Stimulated activated CD8-positive, alpha-beta memory T cell treated with anti-CD3 and anti-CD28 coated beads, Interleukin-4, amount 100 ng/mL, for 48 hours (primary cell): ENCODE results near the gene APC2.

Experiments
- DNase-seq: peaks from one replicate; pipeline ENCODE4 v3.0.0-alpha.2; 2020

APC2 gene

DNA sequence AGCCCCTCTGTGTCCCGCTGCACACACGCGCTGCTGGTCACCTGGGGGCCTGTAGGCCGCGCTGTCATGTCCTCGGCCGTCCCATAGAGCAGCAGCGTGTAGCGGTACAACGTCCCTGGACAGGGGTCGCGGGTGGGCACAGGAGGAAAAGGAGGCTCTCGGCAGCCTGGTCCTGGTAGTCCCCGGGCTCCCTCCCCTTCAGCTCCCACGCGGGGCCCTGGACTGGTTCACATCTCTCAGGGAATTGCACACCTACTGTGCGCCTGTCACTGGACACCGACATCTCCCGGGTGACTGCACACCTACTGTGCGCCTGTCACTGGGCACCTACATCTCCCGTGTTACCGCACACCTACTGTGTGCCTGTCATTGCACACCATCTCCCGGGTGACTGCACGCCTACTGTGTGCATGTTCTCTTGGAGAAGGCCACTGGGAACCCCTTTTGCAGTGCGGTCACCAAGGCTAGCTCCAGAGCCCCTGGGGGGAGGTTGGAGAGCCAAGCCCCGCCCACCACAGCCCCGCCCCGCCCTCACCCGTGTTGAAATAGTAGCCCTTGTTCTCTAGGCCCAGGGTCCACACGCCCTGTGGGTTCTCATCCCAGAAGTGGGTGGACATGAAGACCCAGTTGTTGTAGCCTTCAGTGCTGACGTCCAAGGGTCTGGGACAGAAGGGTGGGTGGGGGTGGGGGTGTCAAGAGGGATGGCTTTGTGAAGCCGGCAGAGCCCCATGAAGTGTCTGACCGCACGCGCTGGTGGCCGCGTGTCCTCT is 32.6 kb downstream of the APC2 start:
- DNase-seq: no peak

DNA sequence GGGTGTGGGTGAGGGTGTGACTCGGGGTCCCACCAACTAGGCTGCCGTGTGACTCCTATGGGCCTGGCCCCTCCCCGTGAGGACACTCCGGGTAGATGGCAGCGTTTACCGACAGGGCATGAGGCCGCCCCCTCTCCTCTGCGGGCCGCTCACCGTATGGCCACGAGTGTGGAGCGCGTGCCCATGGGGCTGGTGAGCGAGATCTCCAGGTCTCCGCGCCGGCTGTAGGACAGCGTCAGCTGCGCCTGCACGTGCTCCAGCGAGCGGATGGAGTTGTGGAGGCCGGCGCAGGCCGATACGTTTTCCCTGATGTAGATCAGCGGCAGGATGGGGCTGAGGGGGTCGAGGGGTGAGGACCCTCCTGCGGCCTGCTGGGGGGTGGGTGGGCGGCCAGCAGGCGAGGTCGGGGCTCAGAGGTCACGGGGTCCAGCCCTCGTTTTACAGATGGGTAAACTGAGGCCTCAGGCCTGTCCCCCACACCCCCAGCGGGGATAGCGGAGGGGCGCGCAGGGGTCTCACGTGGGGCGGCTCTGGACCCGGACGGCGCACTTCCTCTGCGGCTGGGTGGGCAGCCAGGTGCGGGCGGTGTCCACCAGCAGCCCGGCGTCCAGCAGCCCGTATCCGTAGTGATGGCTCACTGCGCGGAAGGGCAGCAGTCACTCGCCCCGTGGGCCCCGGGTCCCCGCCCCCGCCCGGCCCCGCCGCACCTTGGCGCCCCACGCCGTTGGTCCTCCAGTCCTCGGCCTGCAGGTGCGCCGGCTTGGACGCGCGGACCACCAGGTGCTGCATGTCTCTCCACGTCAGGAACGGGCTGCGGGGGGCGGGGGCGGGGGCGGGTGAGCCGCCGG is 33.4 kb downstream of the APC2 start:
- DNase-seq: no peak

DNA sequence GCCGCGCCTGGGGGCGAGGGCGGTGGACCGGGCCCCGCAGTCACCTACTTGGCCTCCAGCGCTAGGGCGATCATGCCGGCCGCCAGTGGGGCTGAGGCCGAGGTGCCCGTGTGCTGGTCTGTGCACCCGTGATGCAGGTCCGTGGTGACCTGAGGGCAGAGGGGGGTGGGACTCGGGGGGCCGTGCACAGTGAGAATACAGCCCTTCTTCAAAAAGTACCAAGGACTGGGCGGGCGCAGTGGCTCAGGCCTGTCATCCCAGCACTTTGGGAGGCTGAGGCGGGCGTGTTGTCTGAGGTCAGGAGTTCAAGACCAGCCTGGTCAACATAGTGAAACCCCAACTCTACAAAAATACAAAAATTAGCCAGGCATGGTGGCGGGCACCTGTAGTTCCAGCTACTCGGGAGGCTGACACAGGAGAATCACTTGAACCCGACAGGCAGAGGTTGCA is 34.1 kb downstream of the APC2 start:
- no peak for DNase-seq

DNA sequence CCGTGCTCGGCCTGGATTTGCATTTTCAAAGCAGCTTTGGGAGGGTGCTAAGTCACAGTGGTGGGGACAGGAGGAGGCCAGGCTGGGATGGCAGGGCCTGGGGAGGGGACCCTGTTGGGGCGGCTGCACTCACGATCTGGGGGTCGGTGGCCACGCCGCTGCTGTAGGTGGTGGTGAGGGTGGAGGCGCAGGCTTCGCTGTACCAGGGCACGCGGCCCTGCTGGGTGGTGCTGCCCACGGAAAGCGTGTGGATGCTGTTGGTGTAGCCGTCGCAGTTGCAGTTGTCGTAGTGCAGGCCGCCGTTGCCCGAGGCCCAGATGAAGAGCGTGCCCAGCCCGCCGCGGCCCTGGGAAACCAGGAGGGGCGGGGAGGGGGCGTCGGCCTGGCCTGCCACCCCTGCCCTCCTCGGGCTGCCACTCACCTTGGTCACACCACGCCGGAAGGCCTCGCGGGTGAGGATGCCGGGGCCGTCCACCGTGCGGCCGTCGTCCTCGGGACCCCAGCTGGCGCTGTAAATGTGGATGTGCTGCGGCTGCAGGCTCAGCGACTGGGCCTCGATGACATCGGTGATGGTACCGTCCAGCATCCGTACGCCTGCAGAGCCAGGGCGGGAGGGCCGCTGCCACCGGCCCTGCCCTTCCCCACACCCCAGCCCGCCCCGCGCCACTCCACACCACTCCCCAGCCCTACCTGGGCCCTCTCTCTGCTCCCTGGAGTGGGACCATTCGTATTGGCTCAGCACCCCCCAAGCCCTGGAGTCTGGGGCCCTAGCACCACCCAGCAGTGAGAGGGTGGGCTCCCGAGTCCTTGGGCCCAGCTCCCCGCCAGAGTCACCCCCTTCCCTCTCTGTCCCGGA is 37.0 kb downstream of the APC2 start:
- DNase-seq: no peak

DNA sequence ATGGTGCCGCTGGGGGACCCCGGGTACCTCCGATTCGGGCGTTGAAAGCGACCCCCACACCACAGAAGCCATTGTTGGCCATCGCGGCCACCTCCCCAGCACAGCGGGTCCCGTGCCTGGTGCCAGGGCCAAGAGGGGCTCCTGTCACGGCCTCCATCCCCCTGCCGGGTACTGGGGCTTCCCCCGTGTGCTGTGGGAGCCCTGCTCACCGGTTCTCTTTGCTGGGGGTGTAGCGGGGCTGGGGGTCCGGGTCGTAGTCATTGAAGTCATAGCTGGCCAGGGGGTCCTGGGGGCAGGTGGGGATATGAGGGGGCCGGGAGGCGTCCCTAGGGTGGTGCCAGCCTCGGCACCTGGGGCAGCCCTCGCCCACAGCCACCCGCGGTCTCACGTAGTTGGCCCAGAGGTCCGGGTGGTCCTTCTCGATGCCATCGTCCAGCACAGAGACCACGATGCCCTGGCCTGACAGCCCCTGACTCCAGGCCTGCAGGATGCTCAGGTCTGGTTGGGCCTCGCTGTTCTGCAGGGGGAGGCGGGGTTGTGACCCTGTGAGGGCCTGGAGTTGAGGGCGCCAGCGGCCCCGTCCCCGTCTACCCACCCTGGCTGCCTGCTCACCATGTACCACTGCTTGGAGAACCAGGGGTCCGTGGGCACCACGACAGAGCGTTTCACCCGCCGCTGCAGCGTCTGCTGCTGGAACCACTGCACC is 37.8 kb downstream of the APC2 start:
- DNase-seq: no peak

DNA sequence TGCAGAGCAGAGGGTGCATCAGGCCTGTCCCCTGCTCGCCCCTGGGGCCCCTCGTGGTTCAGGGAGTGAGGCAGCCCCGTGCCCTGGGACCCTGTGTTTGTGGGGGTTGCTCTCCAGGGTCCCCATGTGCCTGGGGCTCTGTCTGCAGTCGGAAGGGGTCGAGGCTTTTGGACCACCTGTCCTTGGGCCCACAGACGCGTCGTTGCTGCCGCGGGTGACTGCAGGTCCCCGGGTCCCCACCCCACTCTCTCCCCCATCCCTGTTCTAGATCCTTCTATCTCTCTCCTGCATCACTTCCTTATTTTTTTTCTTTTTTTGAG is 38.3 kb downstream of the APC2 start:
- DNase-seq: no peak

DNA sequence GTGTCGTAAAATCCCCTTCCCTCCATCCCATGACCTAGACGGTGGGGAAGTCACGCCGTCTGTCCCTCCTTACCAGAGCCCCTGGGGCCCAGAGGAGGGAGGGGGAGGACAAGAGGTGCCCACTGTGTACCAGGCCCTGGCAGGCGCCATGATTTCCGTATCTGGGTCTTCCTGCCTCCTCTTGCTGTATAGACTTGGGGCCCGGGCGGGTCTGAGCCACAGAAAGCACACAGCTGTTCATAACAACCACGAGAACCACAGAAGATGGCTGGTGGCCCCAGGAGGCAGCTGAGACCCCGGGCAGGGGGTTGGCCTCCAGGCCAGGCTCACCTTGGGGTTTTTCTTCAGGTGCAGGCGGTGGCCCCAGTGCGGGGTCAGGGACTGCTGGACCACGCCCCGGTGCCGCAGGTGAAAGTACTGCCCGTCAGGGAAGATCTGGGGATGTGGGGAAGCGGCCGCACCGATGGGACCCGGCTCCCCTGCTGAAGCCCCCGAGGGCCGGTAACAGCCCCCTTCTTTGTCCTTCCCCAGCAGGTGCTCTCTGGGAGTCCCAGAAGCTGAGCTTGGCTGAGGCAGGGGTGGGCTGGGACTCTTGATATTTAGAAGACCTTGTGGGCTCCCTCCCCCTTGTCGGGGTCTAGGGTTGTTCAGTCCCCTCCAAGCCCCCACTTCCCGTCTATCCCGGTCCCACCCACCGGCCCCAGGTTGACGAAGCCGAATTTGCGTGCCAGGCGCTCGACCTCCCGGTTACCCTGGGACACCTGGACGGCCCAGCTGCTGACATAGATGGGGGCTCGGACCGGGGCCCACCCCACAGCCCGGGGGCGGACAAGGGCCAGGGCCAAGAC is 39.8 kb downstream of the APC2 start:
- DNase-seq: no peak

DNA sequence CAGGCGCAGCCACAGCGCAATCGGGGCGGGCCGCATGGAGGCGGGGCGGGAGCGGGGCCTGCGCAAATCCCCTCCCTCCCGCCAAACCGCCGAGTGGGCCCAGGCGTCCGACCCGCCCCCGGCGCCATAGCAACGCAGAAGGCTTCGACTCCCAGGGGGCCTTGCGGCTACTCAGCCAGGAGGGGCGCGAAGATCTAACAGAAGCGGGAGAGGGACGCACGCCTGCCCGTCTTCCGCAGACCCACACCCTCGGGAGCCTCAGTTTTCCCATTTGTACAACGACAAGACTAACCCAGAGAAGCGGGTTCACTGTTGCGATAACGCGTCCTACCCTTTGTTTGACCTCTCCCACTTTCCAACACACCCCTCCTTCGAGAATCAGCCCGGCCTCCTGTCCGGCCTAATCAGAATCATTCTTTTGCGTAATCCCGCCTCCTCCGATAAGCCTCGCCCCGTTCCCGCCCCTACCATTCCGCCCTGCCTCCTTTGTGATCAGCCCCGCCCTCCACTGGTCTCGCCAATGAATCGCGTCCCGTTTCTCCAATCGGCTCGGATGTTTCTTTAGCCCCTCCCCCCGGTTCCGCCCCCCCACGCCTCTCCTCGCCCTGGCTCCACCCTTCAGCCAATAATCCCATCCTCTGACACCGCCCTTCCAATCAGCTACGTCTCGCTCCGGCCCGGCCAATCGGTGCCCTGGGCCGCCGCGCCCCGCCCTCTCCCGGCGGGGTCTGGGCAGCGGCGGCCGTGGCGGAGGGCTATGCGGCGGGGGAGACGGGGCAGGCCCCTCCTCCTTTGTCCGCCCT is 40.6 kb downstream of the APC2 start, which contains the start of gene PCSK4:
Gene PCSK4 (minus strand): TSS at position 40 of the 803 bp plus-strand sequence. CDS start 4 bp downstream, at position 36.
- peak; percentile 99 for DNase-seq

DNA sequence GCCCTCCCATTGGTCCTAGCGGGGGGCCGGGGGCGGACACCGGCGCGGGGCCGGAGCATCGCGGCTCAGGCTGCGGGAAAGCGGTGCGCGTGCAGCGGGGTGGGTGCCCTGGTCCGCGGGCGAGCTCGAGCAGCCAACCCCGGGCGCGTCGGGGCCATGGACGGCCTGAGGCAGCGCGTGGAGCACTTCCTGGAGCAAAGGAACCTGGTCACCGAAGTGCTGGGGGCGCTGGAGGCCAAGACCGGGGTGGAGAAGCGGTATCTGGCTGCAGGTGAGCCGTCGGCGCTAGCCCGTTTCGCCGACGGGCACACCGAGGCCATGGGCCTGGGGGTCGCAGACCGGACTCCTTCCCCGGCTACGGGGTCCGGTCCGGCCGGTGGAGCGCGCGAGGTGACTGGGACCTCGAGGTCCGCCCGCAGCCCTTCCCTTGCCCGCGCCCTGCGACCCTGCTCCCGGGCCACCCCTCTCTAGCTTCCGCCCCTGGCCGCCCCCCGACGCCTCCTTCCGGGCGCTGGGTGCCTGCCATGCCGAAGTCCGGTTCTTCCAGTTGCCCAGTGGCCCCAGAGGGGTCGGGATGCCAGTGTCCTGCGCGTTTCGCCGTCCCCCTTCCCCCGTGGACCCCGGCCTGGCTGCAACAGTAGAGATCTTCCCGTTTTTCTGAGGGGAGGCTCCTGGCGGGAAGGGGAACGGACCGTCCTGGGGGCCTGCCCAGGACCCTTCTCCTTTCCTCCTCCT is 41.4 kb downstream of the APC2 start, which contains the start of gene REEP6:
Gene REEP6 (plus strand): TSS at position 68 of the 735 bp plus-strand sequence. CDS start 89 bp downstream, at position 157.
- DNase-seq: no peak

DNA sequence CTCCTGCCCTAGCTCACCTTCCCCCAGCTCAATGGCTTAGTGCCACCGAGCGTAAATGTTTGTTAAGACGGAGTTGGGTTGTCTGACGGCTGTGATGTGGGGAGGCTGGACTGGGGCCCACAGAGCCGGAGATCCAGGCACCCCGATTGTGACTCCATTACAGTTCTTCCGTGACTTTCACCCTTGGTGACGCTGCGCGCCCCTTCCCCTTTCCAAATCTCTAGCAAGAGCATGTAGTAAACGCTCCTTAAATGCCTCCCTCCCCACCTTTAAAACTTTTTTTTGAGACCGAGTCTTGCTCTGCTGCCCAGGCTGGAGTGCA is 41.9 kb downstream of the APC2 start:
- DNase-seq: no peak

DNA sequence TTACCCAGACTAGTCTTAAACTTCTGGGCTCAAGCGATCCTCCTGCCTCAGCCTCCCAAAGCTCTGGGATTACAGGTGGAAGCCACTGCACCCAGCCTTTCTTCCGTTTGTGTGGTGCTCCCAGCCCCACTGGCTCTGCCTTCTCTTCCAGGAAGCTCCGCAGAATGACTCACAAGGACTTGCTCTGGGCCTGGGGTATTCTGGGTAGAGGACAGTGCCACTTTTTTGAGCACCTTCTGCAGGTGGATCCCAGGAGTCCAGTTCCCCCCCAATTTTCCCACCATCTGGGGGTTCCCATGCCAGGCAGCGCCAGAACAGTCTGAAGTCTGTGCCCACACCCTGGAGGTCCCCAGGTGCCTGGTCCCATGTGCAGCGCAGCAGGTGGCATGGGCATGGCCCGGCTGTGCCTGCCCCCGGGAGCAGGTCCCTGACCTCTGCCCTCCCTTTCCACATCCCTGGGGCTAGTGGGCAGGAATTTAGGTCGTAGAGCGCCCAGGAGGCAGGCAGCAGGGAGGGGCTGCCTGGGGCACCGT is 42.6 kb downstream of the APC2 start:
- no peak for DNase-seq

DNA sequence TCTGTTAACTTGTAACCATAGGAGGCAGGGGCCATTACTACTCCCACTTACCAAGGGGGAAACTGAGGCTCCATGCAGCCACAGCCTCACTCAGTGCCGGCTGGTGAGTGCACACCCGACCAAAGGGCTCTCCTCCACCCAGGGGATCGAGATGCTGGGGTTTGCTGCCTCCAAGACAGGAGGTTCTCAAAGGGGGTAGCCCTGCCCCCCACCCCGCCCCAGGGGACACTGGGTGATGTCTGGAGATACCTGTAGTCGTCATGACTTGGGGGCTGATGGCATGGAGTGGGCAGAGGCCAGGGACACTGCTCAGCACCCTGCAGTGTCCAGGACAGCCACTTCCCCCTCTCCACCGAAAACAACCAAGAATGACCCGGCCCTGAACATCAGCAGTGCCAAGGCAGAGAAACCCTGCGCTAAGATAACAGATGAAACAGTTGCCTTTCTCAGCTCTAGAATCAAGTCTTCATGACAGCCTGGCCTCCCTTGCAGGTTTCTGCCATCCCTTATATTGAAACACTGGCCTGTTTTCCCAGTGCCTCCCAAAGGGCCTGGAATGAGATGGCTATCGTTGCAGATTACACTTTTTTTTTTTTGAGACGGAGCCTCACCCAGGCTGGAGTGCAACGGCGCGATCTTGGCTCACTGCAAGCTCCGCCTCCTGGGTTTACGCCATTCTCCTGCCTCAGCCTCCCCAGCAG is 44.3 kb downstream of the APC2 start:
- DNase-seq: no peak

DNA sequence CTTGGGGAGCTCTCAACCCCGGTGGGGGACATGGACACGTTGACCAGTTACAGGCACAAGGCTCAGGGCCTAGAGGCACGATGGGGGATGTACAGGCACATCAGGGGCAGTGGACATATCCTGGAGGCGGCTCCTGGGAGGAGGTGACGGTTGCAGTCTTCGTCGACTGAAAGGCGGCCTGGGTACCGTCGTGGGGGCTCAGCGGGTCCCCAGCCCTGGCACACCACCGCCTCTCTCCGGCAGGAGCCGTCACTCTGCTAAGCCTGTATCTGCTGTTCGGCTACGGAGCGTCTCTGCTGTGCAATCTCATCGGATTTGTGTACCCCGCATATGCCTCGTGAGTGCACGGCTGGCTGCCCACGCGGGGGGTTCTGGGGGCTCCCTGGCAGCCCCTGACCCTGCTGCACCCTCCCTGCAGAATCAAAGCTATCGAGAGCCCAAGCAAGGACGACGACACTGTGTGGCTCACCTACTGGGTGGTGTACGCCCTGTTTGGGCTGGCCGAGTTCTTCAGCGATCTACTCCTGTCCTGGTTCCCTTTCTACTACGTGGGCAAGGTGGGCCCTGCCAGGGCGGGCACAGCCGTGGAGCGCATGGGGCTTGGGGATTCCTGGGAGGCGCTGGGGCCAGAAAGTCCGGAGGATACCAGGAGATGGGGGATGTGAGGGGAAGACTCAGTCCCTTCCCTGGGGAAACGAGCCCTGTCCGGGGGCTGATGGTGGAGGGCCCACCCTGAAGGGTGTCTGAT is 45.3 kb downstream of the APC2 start:
- no peak for DNase-seq

DNA sequence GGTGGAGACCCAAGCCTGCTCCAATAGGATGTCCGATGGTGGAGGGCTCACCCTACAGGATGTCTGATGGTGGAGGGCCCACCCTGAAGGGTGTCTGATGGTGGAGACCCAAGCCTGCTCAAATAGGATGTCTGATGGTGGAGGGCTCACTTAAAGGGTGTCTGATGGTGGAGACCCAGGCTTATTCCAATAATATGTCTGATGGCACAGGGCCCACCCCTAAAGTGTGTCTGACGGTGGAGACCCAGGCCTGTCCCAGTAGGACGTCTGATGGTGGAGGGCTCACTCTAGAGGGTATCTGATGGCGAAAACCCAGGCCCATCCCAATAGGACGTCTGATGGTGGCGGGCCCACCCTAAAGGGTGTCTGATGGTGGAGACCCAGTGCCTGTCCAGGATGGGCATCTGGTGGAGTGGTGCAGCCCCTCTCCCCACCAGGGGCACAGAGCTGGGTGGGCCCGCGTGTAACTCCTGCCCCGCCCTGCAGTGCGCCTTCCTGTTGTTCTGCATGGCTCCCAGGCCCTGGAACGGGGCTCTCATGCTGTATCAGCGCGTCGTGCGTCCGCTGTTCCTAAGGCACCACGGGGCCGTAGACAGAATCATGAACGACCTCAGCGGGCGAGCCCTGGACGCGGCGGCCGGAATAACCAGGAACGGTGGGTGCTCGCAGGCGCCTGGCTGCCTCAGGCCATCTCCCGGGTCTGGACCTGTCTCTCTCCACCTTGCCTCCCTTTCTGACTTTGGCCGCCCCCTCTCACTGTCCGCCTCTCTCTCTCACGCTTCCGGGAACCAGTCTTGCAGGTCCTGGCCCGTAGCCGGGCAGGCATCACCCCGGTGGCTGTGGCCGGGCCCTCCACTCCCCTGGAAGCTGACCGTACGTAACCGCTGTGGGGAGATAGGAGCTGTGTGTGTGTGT is 46.1 kb downstream of the APC2 start:
- no peak for DNase-seq

DNA sequence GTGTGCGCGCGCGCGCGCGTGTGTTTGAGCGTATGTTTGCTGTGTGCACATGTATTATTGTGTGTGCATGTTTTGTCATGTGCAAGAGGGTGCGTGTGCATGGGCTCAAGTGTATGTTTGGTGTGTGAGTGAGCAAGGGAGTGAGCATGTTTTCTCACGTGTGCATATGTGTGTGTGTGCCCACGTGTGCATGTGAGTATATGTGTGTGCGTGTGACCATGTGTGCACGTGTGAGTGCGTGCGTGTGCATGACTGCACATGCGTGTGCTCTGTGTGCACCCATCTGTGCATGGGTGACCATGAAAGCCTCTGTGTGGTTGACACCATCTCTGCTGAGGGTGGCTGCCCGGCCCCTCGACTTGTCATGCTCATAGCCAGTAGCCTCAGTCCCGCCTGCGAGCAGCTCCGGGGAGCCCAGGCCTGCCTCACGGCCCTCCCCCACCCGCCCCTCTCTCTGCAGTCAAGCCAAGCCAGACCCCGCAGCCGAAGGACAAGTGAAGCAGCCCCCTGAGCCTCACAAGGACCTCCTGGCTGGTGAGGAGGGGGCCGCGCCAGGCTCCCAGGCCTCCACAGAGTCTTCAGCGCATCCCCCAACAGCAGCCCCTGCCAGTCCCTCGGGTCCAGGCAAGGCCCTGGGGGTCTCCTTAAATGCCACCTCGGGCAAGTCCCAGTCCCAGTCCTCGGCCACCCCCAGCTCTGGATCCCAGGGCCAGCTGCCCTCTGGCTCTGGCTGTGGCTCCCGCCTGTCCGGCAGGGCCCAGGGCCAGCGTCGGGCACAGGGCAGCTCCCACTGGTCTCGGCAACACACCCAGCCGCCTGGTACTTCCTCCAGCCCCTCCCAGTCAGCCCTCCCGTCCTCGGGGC is 47.0 kb downstream of the APC2 start:
- no peak for DNase-seq

DNA sequence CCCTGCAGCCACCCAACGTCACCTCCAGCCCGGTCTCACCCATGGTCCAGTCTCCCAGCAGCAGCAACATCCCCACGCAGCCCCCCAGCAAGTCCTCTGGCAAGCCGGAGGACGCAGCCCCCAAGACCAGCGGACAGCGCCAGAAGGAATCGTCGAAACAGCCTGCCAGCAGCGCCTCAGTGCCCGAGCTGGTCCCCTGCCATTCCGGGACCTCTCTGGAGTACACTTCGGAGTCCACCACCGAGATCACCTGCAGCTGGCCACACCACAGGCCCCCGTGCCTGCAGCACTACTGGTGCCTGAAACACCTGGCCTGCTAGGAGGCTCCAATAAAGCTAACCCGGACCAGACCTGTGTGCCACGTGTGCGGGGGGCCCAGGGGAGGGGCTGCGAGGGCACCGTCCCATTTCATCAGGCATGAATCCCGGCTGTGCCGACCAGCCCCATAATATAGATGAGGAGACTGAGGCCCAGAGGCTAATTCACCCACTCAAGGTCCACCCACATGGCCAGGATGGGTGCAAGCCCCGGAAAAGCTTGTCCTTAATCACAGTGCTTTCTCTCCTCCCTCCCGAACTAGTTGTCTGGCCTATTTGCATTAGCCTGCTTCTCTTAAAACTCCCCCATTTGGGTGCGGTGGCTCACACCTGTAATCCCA is 47.8 kb downstream of the APC2 start:
- DNase-seq: no peak
